NCI-H748 (cell line): ENCODE measurements around the gene PYGO2.

ENCODE experiments used
- DNase-seq: peaks from one replicate; lab custom pipeline; 2025; ENCODE audit not compliant: unreplicated experiment; lab: John Stamatoyannopoulos, UW

PYGO2 gene

DNA sequence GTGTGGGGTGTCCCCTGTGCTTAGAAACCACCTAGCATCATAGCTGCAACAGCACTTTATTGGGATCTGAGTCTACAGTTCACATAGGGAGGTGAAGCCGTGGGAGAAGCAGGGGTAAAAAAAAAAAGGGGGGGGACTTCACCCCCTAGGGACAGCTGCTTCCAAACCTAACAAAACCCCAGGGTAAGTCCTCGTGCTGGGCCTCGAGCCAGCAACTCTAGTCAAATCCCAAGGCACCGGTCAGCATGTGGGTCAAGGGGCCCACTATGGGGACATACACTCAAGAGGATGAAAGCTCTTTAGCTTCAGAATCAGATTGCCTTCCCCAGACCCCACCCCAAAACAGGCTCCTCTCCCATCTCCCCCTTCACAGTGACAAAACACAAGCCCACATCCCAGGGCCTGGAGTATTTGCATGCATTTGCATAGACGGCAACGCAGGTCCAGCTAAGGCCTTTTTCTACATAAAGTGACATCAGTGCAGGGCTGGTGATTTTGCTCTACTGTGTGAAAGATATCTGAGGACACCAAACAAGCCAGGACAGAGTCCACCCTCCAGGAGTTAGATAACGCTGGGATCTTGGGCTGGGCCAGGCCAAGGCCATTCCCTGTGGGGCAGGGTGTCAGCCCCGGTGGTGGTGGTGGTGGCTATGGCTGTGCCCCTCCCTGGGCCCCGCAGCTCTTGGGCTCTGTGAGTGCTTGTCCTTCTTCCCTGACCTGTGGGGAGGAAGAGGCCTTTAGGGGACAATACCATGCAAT is 17.0 kb downstream of the PYGO2 start:
- no peak for DNase-seq

DNA sequence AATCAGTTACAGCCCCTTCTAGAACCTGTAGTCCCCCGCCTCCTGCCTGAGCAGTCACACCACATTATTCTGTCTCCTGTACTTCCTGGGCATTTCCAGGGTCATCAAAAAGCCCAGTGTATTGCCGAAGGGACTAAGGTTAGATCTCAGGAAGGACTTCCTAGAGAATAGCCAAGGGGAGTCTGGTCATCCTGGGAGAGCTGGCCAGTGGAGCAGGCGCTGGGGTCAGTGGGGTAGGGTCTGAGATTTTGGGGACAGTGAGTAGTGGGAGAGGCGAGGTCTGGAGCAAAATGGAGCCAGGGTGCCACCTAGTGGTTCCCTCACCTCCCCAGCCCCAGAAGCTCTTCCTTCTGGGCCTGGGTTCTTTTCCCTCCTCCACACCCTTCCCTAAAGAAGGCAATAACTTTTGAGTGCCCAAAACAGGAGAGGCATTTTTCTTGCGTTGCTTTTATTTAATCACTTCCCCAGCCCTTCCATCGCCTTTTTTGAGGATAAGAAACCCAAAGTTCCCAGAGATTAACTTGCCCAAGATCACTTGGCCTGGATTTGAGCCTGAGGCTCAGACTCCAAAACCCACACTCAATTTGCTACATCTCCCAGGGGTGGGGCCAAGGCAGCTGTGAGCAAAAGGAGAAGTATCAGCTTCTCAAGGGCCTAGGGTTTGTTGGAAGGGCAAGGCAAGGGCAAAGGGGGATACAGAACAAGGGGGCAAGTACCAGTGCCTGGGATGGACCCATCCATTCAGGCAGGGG is 17.8 kb downstream of the PYGO2 start:
- peak; percentile 37 for DNase-seq

DNA sequence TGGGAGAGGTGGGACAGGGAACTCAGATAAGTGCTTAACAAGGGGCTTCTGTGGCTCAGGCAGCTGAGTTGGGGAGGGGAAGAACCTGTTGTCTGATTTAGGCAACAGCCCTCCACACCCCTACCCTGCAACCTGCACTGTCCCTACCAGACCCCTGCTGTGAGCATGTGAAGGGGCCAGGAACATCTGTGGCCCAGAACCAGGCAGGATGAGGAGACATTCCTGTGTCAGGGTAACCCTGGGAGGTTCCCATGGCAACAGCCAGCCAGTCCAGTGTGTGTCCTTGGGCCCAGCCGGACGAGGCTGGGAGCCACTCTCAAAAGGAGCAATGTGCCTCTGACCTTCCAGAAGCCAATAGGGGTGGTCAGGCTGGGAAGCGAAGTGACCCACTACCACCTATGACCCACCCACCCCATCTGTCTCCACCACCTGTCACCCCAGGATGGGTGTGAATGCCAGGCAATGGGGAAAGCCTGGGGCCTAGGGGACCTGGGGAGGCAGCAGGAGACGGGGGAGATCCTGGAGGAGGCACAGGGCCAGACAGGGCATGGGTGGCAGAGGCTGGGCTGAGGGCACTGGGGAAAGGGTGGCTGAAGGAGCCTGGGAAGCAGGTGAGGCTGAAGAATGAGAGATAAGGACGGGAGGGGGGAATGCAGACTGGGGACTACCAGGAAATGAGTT is 20.1 kb downstream of the PYGO2 start:
- DNase-seq = peak; percentile 14

DNA sequence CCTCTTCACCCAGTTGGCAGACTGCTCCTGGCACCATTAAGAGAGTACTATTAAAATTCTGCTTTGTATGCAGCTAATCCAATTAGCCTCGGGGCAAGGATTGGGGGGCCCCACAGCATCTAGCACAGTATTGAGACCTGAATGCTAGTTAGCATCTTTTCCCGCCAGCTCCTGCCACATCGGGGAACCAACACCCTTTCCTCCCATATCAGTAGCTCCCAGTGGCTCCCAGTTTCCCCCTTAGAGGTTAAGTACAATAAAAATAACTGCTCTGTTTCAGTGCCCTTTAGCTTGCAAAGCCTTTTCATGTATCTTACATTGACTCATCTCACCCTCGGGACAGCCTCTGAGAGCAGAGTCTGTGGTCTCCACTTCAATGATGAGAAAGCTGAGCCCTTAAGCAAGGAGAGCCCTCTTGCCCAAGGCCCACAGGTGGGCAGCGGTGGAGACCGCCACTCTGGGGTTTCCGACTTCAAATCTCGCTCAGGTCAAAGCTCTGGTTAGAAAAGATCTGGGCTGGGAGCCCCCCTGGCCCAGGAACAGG is 20.9 kb downstream of the PYGO2 start:
- no peak for DNase-seq

DNA sequence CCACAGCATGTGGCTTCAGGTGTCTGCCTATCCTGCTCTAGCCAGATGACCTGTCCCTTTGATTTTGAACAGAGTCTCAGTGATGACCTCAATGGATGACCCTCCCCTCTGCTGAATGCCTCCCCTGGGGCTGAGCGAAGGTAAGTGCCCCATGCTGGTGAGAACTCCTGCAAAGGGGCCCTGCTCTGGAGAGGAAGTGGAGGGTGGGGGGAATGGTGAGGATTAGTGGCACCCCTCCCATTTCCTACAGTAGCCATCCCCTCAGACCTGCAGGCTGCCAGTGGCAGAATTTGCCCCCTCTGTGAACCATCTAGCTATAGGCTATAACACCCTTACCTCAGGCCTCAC is 21.4 kb downstream of the PYGO2 start:
- no peak for DNase-seq

DNA sequence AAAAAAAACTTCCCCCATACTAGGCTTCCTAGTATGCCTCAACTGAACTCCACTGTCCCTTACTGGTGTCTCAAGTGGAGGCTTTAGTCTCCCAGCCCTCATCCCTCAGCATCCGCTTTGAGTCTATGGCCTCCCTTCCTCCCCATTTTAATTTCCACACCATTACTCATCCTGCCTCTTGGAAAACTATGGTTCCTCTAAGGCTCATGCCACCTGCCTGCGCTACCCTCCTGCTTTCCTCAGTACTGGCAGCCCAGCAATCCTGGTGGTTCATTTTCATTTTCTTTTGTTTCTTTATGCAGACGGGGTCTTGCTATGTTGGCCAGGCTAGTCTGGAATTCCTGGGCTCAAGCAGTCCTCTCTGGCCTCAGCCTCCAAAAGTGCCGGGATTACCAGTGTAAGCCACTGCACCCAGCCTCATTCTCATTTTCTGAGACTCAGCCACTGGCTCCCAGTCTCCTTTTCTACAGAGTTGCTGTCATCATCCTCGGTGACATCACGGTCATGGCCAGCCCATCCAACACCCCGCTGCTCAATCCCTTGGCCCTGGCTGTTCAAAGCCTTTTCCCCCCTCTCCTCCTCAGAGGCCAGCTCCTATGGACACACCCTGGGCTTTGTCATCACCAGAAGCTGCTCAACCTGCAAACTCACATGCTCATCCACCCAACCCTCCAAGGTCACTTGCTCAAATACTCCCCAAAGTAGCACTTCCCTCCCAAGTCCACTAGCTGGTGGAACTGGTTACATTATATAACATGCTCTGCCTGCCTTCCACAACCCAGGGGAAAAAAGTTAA is 22.8 kb downstream of the PYGO2 start:
- DNase-seq = no peak

DNA sequence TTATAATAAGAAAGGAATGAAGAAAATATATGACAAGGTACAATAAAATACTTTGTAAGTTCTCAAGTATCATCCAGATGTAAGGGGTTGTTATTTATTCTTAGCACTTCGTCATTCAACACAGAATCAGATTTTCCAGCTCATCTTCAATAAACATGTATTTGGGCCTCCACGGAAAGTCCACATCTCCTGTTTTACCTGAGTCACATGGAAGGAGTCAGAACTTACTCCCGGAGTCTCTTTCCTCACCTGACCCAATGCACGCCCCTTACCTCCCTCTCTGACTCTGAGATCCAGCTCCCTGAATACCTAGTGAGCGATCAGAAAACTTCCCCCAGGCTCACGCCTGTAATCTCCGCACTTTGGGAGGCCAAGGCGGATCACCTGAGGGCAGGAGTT is 23.6 kb downstream of the PYGO2 start:
- no peak for DNase-seq

DNA sequence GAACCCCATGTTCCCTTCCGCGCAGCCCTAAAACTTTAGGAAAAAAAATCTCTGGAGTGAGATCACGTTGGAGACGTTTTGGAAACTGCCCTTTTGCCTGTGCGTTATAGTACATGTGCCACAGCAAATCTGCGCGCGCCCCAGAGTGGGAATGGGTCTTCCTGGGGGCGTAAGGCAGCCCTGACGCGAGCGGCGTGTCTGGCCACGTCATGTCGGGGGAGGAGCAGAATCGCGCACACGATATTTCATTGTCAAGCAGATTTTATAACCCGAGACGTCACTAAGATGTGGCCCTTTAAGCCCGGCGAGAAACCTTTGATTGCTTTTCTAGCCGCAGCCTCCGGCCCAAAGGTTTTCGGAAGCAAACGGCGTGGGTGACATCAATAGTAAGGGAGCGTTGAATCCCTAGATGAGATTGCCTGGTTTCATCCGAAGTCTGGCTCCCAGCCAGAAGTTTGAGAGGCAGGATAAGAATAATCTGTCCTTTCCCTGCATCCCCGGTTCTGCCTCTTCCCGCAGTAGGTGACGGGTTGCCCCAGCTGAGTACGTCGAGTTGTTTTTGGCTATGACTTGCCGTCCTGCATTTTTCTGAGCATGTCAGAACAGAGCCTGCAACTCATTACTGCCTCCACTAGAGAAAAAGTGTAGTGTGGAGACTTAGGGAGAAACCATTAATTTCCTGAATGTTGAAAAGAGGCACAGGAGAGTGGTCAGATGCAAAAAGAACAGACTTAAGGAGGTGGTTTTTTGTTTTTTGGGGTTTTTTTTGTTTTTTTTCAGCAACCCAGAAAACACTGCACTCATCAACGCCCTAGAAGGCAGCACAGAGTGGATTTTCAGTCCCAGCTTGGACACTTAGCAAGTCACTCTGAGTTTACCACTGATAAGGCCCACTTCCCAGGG is 24.2 kb downstream of the PYGO2 start:
- peak; percentile 91 for DNase-seq

DNA sequence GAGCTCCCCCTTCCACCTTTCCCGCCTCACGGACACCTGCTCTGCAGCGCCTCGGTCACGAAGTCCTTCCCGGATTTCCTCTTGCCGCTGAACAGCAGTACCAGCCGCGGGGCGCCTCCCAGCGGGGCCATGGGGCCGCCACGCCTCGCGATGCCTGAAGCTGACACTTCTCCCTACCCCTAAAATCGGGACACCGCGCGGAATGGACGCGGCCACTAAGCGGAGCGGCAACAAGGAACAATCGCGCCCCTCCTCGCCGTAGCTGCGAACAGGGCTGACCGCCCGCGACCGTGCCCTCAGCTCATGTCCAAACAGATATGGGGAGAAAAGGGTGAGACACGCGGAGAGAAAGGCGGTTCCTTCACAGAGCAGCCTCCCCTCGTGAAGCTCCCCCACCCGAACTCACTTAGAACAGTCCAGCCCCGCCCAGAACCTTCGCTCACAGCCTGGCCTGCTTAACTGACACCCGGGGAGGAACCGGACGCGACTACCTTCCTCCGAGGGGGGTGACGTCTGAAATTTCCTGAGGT is 25.0 kb downstream of the PYGO2 start, which contains the start of gene PMVK:
PMVK (minus strand) TSS at position 165 of the 530 bp plus-strand sequence; CDS start at position 131, 34 bp downstream.
- DNase-seq = peak; percentile 96

DNA sequence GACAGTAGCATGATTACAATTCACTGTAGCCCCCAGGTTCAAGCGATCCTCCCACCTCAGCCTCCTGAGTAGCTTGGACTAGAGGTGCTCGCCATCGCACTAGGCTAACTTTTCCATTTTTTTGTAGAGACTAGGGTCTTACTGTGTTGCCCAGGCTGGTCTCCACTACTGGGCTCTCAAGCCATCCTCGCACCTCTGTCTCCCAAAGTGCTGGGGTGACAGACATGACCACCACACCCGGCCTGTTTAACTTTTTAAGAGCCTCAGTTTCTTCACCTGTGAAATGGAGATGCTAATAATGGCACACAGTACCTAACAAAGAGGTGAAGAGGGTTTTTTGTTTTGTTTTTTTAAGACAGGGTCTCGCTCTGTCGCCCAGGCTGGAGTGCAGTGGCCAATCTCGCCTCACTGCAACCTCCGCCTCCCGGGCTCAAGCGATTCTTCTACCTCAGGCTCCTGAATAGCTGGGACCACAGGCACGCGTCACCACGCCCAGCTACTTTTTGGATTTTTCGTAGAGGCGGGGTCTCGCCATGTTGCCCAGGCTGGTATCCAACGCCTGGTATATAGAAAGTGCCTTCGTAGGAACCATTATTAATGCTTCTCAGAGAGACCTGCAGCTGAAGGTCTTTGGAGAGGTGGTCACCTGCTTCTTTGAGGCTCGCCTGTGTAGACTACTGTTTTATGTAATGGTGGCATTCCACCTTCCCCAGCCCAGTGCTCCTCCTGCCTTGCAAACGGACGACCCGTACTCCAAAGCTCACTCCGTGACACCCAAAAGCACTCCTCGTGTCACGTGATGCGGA is 25.6 kb downstream of the PYGO2 start:
- no peak for DNase-seq

DNA sequence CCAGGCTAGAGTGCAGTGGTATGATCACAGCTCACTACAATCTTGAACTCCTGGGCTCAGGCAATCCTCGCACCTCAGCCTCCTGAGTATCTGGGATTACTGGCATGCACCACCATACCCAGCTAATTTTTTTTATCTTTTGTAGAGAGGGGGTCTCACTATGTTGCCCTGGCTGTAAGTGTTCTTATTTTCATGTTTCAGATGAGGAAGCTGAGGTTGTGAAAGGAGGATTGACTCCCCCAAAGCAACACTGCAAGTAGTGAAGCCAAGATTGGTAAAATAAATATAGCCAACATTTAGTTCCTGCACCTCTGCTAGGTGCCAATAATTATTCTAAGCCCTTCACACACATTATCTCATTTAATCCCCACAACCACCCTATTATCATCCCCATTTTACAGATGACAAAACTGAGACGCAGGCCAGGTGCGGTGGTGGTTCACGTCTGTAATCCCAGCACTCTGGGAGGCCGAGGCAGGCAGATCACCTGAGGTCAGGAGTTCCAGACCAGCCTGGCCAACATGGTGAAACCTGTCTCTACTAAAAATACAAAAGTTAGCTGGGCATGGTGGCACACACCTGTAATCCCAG is 27.1 kb downstream of the PYGO2 start:
- DNase-seq = no peak

DNA sequence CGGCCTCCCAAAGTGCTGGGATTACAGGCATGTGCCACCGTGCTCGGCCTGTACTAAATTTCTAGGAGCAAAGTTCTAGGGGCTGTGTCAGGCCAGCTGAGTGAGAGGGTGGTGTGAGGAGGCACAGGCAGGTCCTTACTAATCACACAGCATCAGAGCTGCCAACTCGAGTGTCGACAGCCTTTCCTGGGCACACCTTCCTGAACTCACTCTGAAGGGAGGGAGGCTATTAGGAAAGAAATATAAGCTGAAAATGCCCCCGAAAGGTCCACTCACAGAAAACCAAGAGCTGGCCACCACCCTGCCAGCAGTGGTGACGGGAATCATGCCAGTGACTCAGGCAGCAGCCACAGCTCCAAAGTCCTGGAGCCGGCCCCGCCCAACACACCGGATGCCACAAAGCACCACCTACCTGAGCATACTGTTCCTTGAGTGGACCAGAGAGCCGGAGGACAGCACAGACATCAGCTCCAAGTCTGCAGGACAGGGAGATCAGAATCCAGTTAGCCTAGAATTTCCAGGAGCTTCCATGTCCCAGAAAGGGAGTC is 29.6 kb downstream of the PYGO2 start:
- no peak for DNase-seq

DNA sequence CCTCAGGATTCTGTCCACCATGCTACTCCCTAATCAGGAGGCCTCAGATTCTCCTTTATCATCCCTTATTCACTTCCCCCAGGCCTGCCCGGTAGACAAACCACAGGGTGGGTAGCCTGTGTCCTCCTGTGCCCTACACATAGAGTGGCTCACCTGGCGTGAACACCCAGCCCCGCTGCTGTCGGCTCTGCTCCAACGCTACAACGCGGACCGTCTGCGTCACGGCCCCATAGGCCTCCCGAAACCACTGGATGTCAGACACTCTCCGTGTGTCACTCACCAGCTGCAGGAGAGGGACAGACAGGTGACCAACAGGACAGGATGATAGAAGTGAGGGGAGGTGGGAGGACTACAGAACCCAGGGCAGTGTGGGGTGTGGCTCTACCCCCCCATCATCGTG is 35.4 kb downstream of the PYGO2 start:
- no peak for DNase-seq

DNA sequence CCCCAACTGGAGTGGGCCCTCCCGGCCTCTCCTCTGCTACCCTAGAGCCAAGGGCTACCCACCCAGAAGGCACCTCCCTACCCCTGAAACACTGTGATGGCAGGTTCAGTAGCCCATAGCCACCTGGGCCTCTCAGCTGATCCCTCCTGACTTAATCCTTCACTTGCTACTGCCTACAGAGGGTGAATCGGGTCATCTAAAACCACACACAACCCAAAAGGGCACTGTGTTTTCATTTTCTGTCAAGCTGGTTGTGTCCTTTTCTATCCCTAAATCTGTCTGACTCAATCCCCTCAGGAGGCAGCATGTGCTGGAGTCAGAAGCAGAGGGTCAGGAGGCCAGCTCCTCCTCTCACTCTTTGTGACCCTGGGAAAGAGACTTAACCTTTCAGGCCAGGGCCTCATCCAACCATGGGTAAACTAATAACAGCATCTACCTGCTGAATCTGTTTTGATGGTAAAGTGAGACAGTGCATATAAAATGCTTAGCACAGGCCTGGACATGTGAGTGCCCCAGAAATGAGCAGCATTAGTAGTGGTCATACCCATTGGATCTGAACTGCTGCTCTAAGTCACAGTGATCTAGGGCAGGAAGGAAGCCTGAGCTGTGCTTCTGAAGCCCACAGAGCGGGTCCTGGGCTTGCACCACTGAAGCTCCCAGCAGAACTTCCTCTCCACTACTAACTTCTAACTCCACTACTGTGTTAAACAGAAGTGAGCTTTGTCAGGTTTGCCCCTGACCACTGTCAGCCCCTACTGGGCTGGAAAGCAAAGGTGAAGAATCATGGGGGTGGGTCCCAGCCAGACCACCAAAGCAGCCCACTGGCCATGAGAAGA is 36.0 kb downstream of the PYGO2 start:
- DNase-seq = no peak

DNA sequence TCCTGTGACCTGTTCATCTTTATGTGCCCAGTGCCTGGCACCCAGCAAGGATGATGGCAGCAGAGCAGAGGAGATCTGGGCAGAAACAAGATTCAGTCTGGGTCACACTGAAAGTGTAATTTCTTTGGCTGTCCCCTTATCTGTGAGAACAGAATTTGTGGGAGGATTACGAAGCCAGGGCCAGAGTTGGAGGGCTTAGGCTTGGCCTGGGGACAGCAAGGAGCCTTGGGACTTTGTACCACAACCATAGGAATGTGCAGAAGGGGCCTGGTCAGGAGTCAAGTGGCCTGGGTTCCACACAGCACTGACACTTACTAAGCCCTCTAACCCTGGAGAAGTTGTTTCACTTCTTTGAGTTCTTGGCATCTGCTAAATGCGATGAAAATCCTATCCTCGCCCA is 37.9 kb downstream of the PYGO2 start:
- DNase-seq = no peak

DNA sequence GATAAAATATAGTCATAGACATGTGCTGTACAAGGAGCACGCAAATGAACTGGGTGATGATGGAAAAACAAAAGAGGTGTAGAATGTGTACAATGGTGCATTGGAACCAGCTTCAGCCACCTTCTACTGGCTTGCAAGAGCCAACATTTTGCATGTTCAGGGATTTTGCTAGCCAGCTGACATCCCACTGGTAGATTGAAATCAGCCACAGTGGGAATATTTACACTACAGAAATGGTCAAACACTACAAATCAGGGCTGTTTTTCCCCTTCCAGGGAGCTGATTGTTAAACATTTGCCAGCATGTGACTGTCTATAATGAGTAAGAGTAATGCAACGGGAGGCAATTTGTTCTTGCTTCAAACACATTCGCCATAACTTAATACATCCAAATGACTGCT is 48.3 kb downstream of the PYGO2 start:
- peak; percentile 25 for DNase-seq

DNA sequence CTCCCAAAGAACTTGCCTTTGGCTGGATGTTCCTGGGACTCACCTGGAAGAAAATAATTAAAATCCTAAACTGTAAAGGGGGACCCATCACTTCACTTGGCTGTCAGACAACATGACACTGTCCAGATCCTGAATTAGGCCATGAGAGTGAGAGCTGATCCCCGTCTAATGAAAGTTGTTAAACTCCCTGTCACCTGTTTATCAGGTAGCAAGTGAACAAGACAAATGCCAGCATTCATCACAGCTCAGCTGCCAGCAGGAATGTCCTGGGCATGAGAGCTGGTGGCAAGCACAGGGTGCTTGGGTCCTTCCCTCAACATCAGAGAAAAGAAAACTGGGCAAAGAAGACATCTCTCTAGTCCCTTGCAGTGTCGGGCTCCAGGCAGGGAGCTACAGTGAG is 48.8 kb downstream of the PYGO2 start:
- DNase-seq = no peak
